PC-9 (cell line): ENCODE data around the gene TNF.

ENCODE experiments used
- CTCF ChIP-seq: fragments of 200-600 bp; sonication (generic); conservative IDR thresholded peaks from 2 replicates; pipeline ENCODE4 v1.6.1; 2017; ENCODE audit warnings: mixed run types, antibody characterized with exemption, mild to moderate bottlenecking, moderate library complexity
- EZH2 ChIP-seq: fragments of 200-600 bp; sonication (generic); IDR thresholded peaks from 2 replicates; pipeline ENCODE4 v1.8.0; 2017; ENCODE audit warnings: antibody characterized with exemption, low read depth

- TF ChIP-seq CTCF, result no peak
- TF ChIP-seq EZH2, result no peak
These were observed 10.6 kb downstream of the TNF start, which contains the start of gene LST1 for GRCh38 chr6:31586008-31586407.
